ENCODE measurements around the gene KCTD21.

DNA sequence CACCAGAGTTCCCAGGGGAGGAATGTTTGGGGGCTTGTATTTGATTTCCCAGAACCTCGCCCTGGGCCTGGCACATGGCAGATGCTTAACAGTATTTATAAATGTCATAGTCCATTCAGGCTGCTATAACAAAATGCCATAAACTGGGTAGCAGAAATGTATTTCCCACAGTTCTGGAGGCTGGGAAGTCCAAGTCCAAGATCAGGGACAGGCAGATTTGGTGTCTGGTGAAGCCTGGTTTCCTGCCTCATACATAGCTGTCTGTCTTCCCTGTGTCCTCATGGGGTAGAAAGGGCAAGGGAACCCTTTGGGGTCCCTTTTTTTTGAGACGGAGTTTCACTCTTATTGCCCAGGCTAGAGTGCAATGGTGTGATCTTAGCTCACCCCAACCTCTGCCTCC lies 24.0 kb downstream of the KCTD21 start:
- TF ChIP-seq POLR2AphosphoS5 (IDR thresholded peaks at IDR 0.05; ENCODE audit: borderline replicate concordance, low read depth, low read length) (no peak), EZH2 (IDR thresholded peaks at IDR 0.05) (no peak), FOXP2 (optimal IDR thresholded peaks at IDR 0.05; ENCODE audit: control extremely low read depth, extremely low read length, insufficient read depth) (no peak)
